Thyroid gland (tissue), 4 donors: ENCODE results near the gene RAPGEF6.
A peak's percentile ranks its signal among the peaks of the same experiment; 100 is the strongest.

Source experiments
- CTCF ChIP-seq, 6 experiments: fragments of 200-600 bp in 3 of 6; fragments of 450-650 bp in 3 of 6; sonication (generic) in 3 of 6; IDR thresholded peaks; one replicate each; pipeline ENCODE4 v1.5.1; 2016 to 2019; ENCODE audit warnings: antibody characterized with exemption in 6 of 6, mild to moderate bottlenecking in 2 of 6, inconsistent platforms in 1 of 6, moderate library complexity in 1 of 6
- POLR2A ChIP-seq, 2 donors: fragments of 450-650 bp; IDR thresholded peaks; one replicate each; pipeline ENCODE4 v1.6.1; 2017; ENCODE audit warnings: antibody characterized with exemption in 2 of 2, mild to moderate bottlenecking in 2 of 2, moderate library complexity in 1 of 2

- peak in 1 of 2 donors; percentile 34 for TF ChIP-seq POLR2A (IDR thresholded peaks at IDR 0.05)
- no peak for TF ChIP-seq CTCF (IDR thresholded peaks at IDR 0.05)
Measured at GRCh38 chr5:131419877-131420276, 215.2 kb downstream of the RAPGEF6 start.
